HG03520 (cell line): ENCODE measurements around the gene CCDC78.

Experiments used
- ATAC-seq: cut with Tn5 transposase; IDR thresholded peaks from one replicate; pipeline ENCODE4 v1.9.1; 2021; ENCODE audit warnings: mild to moderate bottlenecking, moderate library complexity; ENCODE audit not compliant: unreplicated experiment

The CCDC78 gene

DNA sequence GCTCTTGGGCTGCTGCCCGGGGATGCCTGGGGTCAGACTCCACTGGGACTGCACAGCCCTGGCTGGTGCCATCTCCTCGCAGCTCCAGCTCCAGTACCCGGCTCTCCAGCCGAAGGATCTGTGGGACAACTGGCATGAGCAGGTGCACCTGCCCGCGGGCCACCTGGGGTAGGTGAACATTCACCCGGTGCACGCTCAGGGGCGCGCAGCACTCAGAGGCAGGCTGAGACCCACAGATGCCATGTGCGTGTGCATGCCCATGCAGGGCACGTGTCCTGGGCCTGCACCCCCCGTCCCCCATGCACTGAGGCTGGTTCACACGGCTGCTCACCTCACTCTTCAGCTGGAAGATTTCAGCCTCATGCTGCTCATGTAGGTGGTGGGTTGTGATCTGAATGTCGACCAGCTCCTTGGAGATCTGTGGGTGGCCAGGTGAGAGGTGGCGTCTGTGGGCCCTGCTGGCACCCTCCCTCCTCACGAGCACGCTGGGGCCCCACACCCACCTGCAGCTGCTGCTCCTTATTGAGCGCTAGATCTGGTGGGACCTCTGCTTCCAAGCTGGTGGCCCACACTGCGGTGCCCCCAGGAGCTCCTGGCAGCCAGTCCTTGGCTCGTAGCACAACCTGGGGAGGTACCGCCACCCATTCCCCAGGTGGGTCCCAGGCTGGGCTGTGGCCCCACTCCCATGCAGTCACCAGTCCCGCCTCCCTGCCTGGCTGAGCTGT, 618 bp downstream of the CCDC78 start:
- ATAC-seq, result no peak

DNA sequence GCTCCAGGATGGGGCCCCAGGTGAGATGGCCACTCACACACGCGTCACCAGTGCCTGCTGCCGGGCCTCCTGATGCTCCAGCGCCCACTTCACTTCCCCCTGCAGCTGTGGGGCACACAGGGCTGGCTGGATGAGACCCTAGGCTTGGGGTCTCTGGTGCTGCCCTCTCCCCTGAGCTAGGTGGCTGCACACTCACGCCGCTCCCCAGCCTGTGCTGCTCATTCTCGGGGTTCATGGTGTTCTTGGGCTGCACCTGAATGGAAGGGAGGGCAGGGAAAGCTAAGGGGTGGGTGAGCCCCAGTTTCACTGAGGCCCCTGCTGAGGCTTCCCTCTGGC, 1.2 kb downstream of the CCDC78 start:
- ATAC-seq, result no peak

DNA sequence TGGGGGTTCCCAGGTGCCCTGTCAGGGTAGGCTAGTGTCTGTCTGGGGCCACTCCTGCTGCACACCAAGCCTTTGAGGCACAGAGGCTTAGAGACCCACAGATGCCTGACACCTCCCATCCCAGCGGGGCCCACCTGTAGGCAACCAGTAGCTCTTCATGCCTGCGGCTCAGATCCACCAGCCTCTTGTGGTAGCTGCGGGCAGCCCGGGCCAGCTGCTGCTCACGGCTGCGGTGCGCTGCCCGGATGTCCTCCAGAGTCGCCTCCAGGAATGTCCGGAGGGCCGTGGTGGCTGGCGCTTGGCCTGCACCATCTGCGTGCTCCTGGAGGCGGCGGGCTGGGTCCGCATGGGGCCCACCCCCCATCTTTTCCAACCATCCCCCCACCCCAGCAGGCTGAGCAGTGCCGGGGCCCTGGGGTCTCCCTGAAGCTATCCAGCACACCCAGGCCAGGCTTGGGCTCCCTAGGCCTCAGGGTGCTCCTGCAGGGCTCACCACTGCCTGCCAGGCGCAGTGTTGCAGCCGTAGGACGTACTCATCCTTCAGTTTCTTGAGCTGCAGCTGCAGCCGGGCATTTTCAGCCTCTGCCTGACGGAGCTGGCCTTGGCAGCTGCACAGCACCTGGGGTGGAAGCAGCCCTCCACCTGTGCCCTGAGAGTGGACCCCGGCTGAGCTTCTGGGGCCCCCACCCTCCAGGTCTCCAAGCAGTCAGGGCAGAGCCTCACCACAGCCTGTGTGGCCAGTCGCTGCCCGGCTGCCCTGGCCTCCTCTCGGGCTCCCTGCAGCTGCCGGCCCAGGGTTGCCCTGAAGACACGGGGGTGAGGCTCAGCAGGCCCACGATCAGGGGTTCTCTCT, 1.8 kb downstream of the CCDC78 start:
- ATAC-seq, result no peak

DNA sequence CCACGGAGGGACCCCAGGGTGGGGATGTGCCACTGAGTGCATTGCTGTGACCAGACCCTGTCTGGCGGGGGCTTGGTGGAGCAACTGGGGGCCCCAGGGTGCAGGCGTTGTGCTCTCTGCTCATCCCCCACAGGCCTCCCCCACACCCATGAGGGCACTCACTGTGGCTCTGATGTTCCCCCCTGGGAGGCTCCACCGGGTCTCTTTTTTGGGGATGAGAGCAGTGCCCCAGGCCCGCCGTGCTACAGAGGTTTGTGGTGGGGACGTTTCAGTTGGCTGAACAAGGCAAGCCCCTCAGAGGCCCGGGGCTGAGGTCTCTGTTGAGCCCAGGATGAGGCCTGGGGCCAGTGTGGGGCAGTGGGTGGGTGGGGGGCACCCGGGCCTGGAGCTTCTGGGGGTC, 2.5 kb downstream of the CCDC78 start:
- ATAC-seq, result no peak

DNA sequence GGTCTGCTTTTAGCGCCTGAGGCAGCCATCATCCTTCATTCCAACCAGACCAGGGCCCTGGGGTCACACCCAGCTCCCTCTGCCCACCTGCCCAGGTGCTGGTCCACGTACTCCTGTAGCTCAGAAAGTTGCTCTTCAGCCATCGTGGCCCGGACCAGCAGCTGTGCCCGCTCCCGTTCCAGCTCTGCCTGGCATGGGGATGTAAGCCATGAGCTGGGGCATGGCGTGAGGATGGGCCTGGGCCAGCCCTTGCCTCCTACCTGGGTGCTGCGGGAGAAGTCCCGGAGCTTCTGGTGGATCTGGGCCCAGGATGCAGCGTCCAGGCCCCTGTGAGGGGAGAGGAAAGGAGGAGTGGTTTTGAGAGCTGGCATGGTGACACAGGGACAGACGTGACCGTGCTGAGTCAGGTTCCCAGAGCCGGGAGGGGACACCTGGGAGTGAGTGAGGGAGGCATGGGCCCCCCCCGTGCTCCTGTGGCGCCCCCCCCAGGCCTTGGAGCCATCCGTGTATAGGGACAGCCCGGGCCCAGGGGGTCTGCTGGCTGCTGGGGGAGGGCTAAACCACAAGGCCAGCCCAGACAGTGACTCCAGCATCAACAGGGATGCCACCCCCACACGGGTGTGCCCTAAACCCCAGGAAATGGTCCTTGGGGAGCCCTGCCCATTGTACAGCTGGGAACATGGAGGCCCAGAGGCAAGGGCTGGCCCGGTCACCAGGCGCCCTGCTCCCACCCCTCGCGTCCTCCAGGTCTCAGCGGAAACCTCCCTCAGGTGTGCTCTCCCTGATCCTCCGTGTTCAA, 3.2 kb downstream of the CCDC78 start:
- no peak for ATAC-seq

DNA sequence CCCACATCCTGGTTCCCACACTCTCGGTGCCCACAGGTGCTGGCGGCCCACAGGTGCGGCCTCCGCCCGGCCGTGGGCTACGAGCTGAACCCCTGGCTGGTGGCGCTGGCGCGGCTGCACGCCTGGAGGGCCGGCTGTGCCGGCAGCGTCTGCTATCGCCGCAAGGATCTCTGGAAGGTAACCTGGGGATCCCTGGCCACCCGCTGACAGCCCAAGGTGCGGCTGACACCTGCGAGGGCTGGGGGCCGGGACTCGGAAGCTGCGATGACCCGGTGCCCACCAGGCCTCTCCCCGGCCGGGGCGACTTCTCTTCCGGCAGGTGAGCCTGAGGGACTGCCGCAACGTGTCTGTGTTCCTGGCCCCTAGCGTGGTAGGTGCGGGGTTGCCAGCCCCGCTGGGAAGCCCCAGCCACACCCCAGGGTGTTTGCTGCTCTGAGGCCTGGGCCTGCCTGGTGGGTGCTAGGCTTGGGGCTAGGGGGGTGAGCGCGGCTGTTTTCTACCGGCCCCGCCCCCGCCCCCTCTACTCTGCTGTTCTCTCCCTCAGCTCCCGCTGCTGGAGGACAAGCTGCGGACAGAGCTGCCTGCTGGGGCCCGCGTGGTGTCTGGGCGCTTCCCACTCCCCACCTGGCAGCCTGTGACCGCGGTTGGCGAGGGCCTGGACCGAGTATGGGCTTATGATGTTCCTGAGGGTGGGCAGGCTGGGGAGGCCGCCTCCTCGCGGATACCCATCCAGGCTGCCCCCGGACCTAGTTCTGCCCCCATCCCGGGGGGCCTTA, 4.3 kb downstream of the CCDC78 start:
- ATAC-seq, result no peak

DNA sequence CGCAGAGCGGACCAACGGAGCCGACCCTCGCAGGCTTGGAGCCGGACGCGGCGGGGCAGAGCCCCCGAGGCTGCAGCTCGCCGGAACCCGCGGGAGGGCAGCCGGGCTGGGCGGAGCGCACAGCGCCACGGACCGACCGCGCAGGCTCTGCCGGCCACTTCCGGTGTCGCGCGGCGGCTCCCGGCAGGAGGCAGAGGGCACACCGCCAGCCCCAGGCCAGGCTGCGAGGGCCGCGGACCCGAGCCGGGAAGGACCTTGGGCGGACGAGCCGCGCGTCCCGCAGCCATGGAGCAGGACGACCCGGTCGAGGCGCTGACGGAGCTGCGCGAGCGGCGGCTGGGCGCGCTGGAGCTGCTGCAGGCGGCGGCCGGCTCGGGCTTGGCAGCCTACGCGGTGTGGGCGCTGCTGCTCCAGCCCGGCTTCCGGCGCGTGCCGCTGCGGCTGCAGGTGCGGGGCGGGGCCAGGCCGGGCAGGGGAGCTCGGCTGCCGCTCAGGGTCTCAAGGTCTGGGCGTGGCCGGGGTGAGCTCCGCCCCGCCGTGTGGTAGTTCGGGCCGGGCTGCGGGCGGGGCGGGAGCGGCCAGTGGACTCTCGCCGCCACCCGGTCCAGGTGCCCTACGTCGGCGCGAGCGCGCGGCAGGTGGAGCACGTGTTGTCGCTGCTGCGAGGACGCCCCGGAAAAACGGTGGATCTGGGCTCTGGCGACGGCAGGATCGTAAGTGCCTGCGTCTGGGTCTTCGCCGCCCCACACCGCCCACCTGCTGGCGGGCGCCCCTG, 5.1 kb downstream of the CCDC78 start, which contains the start of gene ANTKMT:
ANTKMT (plus strand) TSS at position 157 of the 775 bp plus-strand sequence; CDS start at position 286, 129 bp downstream.
- peak; percentile 58 for ATAC-seq

DNA sequence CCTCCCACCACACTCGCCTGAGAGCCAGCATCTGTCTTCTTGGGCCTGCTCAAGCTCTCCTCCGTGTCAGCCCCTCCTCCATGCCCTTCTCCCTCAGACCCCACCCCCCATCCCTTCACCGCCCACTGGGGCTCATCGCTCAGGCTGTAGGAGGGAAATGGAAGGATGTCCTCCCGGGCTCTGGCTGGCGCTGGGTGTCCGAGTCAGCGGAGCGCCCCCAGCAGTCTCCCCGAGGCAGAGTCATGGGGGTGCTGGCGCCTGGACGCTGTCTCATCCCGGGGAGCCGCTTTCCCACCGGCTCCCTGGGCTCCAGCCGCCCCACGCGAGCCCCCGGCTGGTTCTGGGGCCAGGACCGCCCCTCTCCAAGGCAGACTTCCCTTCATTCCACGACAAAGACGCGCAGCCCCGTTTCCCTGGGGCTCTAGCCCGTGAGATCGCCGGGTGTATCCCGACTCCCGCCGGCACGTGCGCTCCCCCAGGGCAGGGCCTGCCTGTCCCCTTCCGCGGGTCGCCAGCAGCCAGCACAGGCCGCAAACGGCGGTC, 5.7 kb downstream of the CCDC78 start:
- peak; percentile 19 for ATAC-seq

DNA sequence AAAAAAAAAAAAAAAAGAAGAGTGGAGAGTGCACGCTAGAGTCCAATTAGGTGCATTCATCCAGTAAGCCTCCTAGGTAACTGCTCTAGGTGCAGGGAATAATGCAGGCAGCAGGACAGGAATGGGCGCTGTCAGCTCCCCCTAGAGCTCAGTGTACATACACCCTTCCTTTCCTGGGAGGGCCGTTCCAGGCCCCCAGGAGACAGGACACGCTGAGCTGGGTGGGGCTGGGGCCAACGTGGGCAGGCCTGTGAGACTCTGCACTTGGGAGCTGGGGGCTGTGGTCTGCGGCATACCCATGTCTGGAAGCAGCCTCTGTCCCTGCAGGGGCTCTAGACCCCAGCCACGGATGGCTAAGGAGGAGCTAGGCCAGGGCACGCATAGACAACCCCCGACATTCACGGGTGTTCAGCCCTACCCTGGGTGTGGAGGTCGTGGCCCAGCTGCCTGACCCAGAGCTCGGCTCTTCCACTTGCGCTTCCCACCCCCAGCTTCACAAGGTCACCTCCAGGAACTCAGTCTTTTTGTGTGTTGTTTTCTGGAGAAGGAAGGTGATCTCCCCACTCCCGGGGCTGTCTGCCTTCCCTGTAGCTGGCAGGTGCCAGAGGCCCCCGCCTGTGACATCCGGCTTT, 6.3 kb downstream of the CCDC78 start:
- ATAC-seq, result no peak

DNA sequence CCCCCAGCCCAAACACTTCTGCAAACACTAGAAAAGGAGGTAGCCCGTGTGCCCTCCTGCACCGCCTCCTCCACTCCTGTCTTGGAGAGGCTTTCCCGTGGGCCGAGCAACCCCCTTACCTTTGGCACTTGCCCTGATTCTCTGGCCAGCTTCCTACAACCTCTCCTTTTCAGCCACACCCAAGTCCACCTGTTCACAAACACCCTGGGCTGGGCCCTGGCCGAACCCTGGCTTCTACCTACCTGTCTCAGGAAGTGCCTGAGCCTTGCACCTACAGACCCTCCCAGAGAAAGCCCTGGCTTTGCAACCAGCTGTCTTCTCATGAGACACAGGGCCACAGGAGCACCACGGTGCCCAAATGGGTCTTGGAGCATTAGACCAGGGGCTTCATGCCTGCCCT, 7.3 kb downstream of the CCDC78 start:
- ATAC-seq, result no peak

DNA sequence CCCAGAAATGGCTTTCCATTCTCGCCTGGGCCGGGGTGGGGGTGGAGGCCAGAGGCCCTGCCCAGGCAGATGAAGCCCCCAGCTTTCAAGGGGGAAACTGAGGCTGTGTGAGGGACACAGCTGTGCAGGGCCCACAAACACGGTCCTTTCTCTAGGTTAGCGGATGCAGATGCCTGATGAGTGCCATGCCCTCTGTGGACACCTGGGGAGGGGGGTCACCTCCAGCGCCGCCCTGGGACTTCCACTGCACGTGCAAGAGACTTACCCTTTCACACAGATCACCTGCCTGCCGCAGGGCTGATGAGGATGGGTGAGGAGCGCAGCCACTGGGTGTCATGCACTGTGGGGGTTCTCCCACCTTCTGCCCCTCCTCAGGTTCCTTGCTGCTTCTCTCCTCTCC, 7.9 kb downstream of the CCDC78 start:
- ATAC-seq, result no peak

DNA sequence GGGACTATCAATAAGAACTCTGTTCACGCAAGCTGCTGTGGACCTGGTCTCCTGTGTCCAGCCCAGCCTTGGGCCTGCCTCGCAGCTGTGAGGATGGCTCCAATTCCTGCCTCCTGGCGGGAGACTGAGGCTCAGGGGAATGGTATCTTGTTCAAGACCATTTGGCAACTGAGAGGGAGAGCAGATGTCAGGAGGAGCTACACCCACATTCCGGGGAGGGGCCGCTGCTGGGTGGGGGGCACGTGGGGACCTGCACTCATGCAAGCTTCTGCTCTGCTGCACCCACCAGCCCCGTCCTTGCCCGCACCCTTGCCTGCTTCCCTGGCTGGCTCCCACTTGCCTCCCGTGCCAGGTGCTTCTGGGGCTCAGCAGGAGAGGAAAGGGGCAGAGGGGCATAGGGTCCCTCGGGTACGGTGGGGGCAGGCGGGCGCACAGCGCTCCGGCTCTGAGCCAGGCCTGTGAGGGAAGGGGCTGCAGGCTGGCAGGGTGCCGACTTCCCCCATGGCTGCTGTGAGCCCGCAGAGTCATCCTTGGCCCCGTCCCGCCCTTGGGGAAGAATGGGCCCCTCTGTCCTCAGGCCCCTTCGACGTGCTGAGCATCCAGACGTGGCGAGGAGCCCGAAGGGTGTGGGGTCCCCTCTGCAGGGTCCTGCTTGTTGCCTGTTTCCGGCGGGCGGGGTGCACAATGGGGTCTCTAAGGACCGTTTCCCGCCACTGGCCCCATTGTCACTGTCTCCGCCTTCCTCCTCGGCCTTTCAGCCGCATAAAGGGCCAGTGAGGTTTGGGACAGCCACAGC, 8.6 kb downstream of the CCDC78 start:
- ATAC-seq, result no peak

DNA sequence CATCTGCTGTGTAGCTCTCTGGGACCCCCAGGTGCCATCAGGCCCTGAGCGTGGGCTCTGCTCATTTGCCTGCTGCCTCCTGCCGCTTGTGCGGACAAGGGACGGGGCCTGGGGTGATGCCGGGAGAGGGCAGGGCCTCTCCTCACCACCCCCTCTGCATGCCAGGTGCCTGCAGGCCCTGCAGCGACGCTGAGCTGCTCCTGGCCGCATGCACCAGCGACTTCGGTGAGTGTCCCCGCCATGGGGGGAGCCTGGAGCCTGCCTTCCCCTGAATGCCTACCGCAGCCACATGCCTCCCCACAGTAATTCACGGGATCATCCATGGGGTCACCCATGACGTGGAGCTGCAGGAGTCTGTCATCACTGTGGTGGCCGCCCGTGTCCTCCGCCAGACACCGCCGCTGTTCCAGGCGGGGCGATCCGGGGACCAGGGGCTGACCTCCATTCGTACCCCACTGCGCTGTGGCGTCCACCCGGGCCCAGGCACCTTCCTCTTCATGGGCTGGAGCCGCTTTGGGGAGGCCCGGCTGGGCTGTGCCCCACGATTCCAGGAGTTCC, 9.4 kb downstream of the CCDC78 start:
- ATAC-seq, result no peak

DNA sequence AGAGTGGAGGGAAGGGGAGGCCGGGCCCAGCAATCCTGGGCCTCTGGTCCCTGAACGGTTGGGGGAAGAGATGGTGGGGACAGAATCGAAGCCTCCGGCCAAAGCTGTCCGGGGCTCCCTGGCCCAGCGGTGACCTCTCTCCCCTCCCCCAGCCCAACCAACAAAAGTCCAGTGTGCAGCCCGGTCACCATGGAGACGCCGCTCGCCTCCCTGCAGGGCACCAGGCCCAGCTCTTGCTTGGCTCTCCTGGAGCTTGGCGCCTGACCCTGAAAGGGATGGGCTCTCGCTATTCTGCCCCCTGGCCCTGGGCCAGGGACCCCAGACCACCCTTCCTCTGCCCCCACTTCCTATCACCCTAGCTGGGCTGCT, 10.1 kb downstream of the CCDC78 start:
- ATAC-seq, result no peak

DNA sequence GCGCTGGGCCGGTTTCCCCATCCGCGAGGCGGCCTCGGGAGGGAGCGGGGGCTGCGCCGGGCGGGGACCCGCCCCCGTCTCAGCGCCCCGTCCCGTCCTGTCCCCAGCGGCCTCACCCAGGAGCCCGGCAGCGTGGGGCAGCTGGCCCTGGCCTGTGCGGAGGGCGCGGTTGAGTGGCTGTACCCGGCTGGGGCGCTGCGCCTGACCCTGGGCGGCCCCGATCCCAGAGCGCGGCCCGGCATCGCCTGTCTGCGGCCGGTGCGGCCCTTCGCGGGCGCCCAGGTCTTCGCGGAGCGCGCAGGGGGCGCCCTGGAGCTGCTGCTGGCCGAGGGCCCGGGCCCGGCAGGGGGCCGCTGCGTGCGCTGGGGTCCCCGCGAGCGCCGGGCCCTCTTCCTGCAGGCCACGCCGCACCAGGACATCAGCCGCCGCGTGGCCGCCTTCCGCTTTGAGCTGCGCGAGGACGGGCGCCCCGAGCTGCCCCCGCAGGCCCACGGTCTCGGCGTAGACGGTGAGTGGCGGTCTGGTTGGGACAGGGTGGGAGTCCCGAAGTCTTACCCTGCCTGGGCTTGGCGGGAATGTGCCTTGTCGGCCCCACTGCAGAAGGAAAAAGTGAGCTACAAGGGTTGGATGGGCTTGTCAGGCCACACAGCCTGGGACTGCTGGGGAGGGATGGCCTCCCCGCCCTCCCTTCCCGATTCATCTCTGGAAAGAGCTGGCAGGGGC, 10.6 kb downstream of the CCDC78 start:
- ATAC-seq, result peak; percentile 9

DNA sequence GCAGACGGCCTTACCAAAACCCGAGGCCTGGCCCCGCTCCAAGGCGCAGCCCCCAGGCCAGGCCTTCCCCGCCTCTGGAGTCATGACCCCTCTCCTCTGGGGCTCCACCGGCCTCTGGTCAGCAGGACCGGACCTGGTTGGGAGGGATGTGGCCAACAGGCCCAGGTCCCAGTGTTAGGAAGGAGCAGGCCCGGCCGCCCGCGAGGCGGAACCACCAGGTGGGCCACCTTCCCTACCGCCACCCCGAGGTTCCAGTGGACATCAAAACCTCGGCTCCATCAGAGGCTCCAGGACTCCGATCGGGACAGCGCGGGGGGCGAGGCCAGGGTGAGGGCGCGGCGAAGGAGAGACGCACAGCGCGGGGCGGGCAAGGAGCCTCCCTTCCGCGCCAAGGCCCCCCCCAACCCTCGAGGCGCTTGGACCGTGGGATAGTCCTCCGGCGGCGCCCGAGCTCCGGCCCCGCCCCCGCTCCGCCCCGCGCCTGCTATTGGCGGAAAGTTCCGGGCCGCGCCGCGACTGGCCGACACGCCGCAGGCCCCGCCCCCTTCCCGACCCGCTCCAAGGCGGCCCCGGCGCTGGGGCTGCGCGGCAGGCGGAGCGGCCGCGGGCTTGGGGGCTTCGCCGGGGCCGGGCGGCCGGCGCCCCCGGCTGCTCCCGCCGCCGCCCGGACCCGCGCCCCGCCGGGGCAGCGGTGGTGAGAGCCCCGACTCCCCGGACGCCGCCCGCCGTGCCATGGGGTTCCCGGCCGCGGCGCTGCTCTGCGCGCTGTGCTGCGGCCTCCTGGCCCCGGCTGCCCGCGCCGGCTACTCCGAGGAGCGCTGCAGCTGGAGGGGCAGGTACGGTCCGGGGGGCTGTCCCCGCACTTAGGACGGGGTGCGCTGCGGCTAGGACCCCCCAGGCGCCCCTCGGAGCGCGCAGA, 11.4 kb downstream of the CCDC78 start, which contains the start of gene METRN:
METRN (plus strand) TSS at position 561 of the 919 bp plus-strand sequence; CDS start at position 733, 172 bp downstream.
- peak; percentile 61 for ATAC-seq
